Liver (tissue), 9 donors: ENCODE results near the gene TMEM170B. TPM values are rescaled to one million over a fixed set of nuclear protein-coding genes. Genes with fewer than 3 reads are reported as not detected.

ENCODE experiments used
- DNase-seq: peaks from one replicate; pipeline ENCODE4 v3.0.0-alpha.2; 2017; ENCODE audit warnings: low spot score
- H3K27ac ChIP-seq, 2 donors: one replicate each; pipeline ENCODE4 v1.7.0; 2013; ENCODE audit warnings: inconsistent platforms in 2 of 2, low read length in 2 of 2, control low read depth in 1 of 2, low read depth in 1 of 2, mild to moderate bottlenecking in 1 of 2
- H3K27me3 ChIP-seq, 4 donors: one replicate each; pipeline versions ENCODE4 v1.6.1 to v1.7.0; 2013; ENCODE audit warnings: low read length in 3 of 4, inconsistent platforms in 1 of 4, mild to moderate bottlenecking in 1 of 4, moderate library complexity in 1 of 4; ENCODE audit not compliant: control insufficient read depth in 4 of 4, insufficient read depth in 4 of 4
- H3K36me3 ChIP-seq, 4 donors: one replicate each; pipeline versions ENCODE4 v1.6.1 to v1.7.0; 2013; ENCODE audit warnings: low read length in 3 of 4, mild to moderate bottlenecking in 3 of 4, low read depth in 1 of 4, moderate library complexity in 1 of 4; ENCODE audit not compliant: control insufficient read depth in 4 of 4, insufficient read depth in 3 of 4
- H3K4me1 ChIP-seq, 4 donors: one replicate each; pipeline versions ENCODE4 v1.6.1 to v1.7.0; 2013; ENCODE audit warnings: low read length in 3 of 4, mild to moderate bottlenecking in 3 of 4, moderate library complexity in 1 of 4; ENCODE audit not compliant: control insufficient read depth in 4 of 4, insufficient read depth in 4 of 4
- H3K4me3 ChIP-seq, 3 donors: one replicate each; pipeline versions ENCODE4 v1.6.1 to v1.7.0; 2013; ENCODE audit warnings: low read length in 3 of 3, control low read depth in 1 of 3, low read depth in 1 of 3, mild to moderate bottlenecking in 1 of 3
- H3K9ac ChIP-seq, 2 donors: one replicate each; pipeline ENCODE4 v1.7.0; 2013; ENCODE audit warnings: low read length in 2 of 2, mild to moderate bottlenecking in 2 of 2, moderate library complexity in 2 of 2, control low read depth in 1 of 2, low read depth in 1 of 2
- H3K9me3 ChIP-seq, 4 donors: one replicate each; pipeline versions ENCODE4 v1.6.1 to v1.7.0; 2013; ENCODE audit warnings: low read length in 3 of 4; ENCODE audit not compliant: control insufficient read depth in 4 of 4
- CTCF ChIP-seq: fragments of 150-350 bp; IDR thresholded peaks from 2 replicates; pipeline ENCODE4 v1.5.1; 2017; ENCODE audit warnings: improper control_type of control experiment, low read depth, low read length; ENCODE audit not compliant: missing input control
- FOXA1 ChIP-seq: IDR thresholded peaks from 2 replicates; pipeline ENCODE4 v1.6.1; 2016; ENCODE audit warnings: antibody characterized with exemption
- FOXA2 ChIP-seq: IDR thresholded peaks from 2 replicates; pipeline ENCODE4 v1.6.1; 2016; ENCODE audit warnings: antibody characterized with exemption
- GABPA ChIP-seq, 2 donors: IDR thresholded peaks in 1 of 2; conservative IDR thresholded peaks in 1 of 2; 2 replicates each; pipeline ENCODE4 v1.6.1; 2016; ENCODE audit warnings: antibody characterized with exemption in 2 of 2, mild to moderate bottlenecking in 1 of 2, moderate library complexity in 1 of 2
- HNF4A ChIP-seq, 2 donors: conservative IDR thresholded peaks; 2 replicates each; pipeline ENCODE4 v1.6.1; 2016; ENCODE audit warnings: antibody characterized with exemption in 2 of 2, mild to moderate bottlenecking in 2 of 2
- HNF4G ChIP-seq: IDR thresholded peaks from 2 replicates; pipeline ENCODE4 v1.6.1; 2016; ENCODE audit warnings: antibody characterized with exemption
- JUND ChIP-seq, 2 donors: IDR thresholded peaks; 2 replicates each; pipeline ENCODE4 v1.6.1; 2016; ENCODE audit warnings: antibody characterized with exemption in 2 of 2
- MAX ChIP-seq: IDR thresholded peaks from 2 replicates; pipeline ENCODE4 v1.6.1; 2016; ENCODE audit warnings: antibody characterized with exemption
- NR2F2 ChIP-seq: IDR thresholded peaks from 2 replicates; pipeline ENCODE4 v1.6.1; 2016; ENCODE audit warnings: antibody characterized with exemption
- RAD21 ChIP-seq, 2 donors: IDR thresholded peaks; 2 replicates each; pipeline ENCODE4 v1.6.1; 2016; ENCODE audit warnings: antibody characterized with exemption in 2 of 2, mild to moderate bottlenecking in 2 of 2
- RXRA ChIP-seq, 2 donors: IDR thresholded peaks; 2 replicates each; pipeline ENCODE4 v1.6.1; 2017 to 2018; ENCODE audit warnings: antibody characterized with exemption in 2 of 2, mild to moderate bottlenecking in 1 of 2
- SP1 ChIP-seq: IDR thresholded peaks from 2 replicates; pipeline ENCODE4 v1.6.1; 2018; ENCODE audit warnings: antibody characterized with exemption, mild to moderate bottlenecking
- TAF1 ChIP-seq: conservative IDR thresholded peaks from 2 replicates; pipeline ENCODE4 v1.6.1; 2016; ENCODE audit warnings: antibody characterized with exemption, mild to moderate bottlenecking
- YY1 ChIP-seq: IDR thresholded peaks from 2 replicates; pipeline ENCODE4 v1.6.1; 2016; ENCODE audit warnings: antibody characterized with exemption, mild to moderate bottlenecking
- WGBS: extraction: QIAGEN DNeasy Blood & Tissue Kit; methylation state at CpG from one replicate; pipeline ENCODE4 v1.1.7; 2013; 5-methylcytosine and 5-hydroxymethylcytosine counted together
- polyA plus RNA-seq, 2 donors: library from polyadenylated mRNA; stranded (reverse) in 1 of 2; unstranded in 1 of 2; fragments of 200-250 nt in 1 of 2; fragments of >200 nt in 1 of 2; fragmentation: Nextera tagmentation in 1 of 2; extraction: Ambion mirVana in 1 of 2; gene quantifications; one replicate each; pipeline versions ENCODE4 v1.2.1 to v1.2.3, GENCODE V29; 2013 to 2015
- total RNA-seq, 2 donors: library from RNA; depleted of rRNA; stranded (reverse); fragments of >200 nt; gene quantifications; one replicate each; pipeline ENCODE4 v1.2.3, GENCODE V29; 2014
- TF ChIP-seq, protein P1 (sequence below): IDR thresholded peaks from 2 replicates; pipeline ENCODE4 v1.6.1; 2016; ENCODE audit warnings: antibody characterized with exemption
- TF ChIP-seq, protein P2 (sequence below): IDR thresholded peaks from 2 replicates; pipeline ENCODE4 v1.6.1; 2016; ENCODE audit warnings: antibody characterized with exemption
- TF ChIP-seq, protein P3 (sequence below): IDR thresholded peaks from 2 replicates; pipeline ENCODE4 v1.6.1; 2016; ENCODE audit warnings: antibody characterized with exemption, mild to moderate bottlenecking
- donor health status: healthy.
- donor health status: healthy.
- donor health status: healthy.
- donor health status: healthy.
- donor health status: healthy.

The TMEM170B gene
- total and polyA plus RNA-seq, 4 donors, result 1.8 to 11.0 (median 6.1) TPM

- Histone ChIP-seq H3K9ac (no peak overlapping the region), H3K9me3 (no peaks in the 10 kb centered on the region), H3K4me1 (no peaks in the 10 kb centered on the region), H3K27ac (no peak overlapping the region), H3K27me3 (no peaks in the 10 kb centered on the region), H3K4me3 (no peak overlapping the region), H3K36me3 (no peaks in the 10 kb centered on the region)
- TF ChIP-seq, protein P1, sequence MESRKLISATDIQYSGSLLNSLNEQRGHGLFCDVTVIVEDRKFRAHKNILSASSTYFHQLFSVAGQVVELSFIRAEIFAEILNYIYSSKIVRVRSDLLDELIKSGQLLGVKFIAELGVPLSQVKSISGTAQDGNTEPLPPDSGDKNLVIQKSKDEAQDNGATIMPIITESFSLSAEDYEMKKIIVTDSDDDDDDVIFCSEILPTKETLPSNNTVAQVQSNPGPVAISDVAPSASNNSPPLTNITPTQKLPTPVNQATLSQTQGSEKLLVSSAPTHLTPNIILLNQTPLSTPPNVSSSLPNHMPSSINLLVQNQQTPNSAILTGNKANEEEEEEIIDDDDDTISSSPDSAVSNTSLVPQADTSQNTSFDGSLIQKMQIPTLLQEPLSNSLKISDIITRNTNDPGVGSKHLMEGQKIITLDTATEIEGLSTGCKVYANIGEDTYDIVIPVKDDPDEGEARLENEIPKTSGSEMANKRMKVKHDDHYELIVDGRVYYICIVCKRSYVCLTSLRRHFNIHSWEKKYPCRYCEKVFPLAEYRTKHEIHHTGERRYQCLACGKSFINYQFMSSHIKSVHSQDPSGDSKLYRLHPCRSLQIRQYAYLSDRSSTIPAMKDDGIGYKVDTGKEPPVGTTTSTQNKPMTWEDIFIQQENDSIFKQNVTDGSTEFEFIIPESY, result no peak
- no peak for TF ChIP-seq SP1
- no peak for TF ChIP-seq YY1
- no peak for TF ChIP-seq FOXA2
- TF ChIP-seq, protein P2, sequence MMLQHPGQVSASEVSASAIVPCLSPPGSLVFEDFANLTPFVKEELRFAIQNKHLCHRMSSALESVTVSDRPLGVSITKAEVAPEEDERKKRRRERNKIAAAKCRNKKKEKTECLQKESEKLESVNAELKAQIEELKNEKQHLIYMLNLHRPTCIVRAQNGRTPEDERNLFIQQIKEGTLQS, result no peak
- TF ChIP-seq, protein P3, sequence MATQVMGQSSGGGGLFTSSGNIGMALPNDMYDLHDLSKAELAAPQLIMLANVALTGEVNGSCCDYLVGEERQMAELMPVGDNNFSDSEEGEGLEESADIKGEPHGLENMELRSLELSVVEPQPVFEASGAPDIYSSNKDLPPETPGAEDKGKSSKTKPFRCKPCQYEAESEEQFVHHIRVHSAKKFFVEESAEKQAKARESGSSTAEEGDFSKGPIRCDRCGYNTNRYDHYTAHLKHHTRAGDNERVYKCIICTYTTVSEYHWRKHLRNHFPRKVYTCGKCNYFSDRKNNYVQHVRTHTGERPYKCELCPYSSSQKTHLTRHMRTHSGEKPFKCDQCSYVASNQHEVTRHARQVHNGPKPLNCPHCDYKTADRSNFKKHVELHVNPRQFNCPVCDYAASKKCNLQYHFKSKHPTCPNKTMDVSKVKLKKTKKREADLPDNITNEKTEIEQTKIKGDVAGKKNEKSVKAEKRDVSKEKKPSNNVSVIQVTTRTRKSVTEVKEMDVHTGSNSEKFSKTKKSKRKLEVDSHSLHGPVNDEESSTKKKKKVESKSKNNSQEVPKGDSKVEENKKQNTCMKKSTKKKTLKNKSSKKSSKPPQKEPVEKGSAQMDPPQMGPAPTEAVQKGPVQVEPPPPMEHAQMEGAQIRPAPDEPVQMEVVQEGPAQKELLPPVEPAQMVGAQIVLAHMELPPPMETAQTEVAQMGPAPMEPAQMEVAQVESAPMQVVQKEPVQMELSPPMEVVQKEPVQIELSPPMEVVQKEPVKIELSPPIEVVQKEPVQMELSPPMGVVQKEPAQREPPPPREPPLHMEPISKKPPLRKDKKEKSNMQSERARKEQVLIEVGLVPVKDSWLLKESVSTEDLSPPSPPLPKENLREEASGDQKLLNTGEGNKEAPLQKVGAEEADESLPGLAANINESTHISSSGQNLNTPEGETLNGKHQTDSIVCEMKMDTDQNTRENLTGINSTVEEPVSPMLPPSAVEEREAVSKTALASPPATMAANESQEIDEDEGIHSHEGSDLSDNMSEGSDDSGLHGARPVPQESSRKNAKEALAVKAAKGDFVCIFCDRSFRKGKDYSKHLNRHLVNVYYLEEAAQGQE, result no peak
- no peak for TF ChIP-seq CTCF
- TF ChIP-seq GABPA (IDR thresholded peaks at IDR 0.05 in 1 of 2, conservative IDR thresholded peaks at IDR 0.05 in 1 of 2), result no peak
- TF ChIP-seq HNF4A (conservative IDR thresholded peaks at IDR 0.05), result no peak
- no peak for TF ChIP-seq FOXA1
- TF ChIP-seq JUND (IDR thresholded peaks at IDR 0.05), result no peak
- no peak for TF ChIP-seq RAD21 (IDR thresholded peaks at IDR 0.05)
- TF ChIP-seq RXRA (IDR thresholded peaks at IDR 0.05), result no peak
- TF ChIP-seq NR2F2, result no peak
- no peak for TF ChIP-seq HNF4G
- no peak for TF ChIP-seq TAF1
- DNase-seq, result no peak
- 95% methylated on average over 2 of the region's 2 CpGs for WGBS
Measured at GRCh38 chr6:11623272-11623671, 85.7 kb downstream of the TMEM170B start.

DNA sequence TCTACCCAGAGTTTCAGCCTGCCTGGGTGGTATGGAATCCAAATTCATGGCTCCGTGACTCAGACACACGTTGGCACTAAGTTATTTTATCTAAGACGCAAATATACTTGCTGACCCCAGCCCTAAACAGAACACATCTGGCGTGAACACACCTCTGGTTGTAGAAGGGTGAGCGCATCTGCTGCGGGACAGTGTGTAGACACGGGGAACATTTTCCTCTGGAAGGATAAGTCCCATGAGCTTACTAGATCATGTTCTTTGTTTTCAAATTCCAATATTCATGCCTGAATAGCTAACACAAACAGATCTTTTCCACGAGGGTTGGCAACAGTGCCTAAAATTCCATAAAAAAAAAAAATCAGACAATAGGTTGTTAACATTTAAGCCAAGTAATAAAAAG, 87.8 kb downstream of the TMEM170B start:
- Histone ChIP-seq H3K9me3 (no peaks in the 10 kb centered on the region), H3K4me1 (no peaks in the 10 kb centered on the region), H3K4me3 (no peak overlapping the region), H3K36me3 (no peaks in the 10 kb centered on the region), H3K27me3 (no peaks in the 10 kb centered on the region), H3K9ac (no peak overlapping the region), H3K27ac (no peak overlapping the region)
- WGBS, result 86% methylated on average over 8 of the region's 8 CpGs
- TF ChIP-seq CTCF (no peak), HNF4G (no peak), SP1 (no peak), MAX (no peak), RXRA (IDR thresholded peaks at IDR 0.05) (no peak), RAD21 (IDR thresholded peaks at IDR 0.05) (no peak), JUND (IDR thresholded peaks at IDR 0.05) (no peak), GABPA (IDR thresholded peaks at IDR 0.05 in 1 of 2, conservative IDR thresholded peaks at IDR 0.05 in 1 of 2) (no peak), FOXA1 (no peak), NR2F2 (no peak), HNF4A (conservative IDR thresholded peaks at IDR 0.05) (no peak), FOXA2 (no peak)
- TF ChIP-seq, protein P2, result no peak
- TF ChIP-seq, protein P1, result no peak
- DNase-seq, result no peak
